ENCODE data around the gene CELSR3. TPM values are rescaled to one million over a fixed set of nuclear protein-coding genes. Genes with fewer than 3 reads are reported as not detected.

The CELSR3 gene
- total RNA-seq, 1 donor: 1.7 TPM

DNA sequence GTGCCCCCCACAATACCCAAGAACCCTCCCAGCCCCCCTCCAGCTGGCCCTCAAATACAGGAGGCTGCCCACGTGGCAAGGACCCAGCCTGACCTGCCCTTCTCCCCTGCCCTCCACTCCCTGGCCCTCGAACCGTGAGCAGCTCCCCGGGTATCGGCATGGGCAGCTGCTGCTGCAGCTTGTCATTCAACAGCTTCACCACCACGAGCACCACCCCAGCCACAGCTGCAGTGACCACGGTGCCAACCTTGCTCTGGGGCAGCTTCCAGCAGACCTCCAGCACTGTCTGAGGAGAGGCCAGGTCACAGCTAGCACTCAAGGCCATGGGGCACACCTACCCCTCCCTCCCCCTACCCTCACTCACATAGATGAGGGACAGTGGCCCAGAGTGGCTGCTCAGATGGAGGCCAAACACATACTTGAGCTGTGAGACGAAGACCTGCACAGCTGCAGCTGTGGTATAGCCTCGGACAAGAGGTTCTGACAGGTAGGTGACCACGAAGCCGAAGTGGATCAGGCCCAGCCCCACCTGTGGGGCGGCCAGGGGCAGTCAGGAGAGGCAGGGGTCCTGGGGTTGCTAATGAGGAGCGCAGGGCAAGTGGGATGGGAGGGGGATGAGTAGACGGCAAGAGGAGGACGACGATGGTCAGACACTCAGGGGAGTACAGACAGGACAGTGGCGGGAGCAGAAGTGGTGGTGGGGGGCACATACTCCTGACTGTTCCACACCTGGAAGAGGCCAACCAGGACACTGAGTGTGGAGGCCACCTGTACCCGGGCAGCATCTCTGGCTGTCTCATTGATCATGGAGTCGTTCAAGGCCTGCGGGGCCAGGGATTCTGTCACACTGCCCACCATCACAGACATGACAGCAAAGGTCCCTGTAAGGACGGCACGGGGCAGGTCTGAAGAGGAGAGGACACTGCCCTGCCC lies 30.9 kb downstream of the CELSR3 start:
- TF ChIP-seq, protein P1, sequence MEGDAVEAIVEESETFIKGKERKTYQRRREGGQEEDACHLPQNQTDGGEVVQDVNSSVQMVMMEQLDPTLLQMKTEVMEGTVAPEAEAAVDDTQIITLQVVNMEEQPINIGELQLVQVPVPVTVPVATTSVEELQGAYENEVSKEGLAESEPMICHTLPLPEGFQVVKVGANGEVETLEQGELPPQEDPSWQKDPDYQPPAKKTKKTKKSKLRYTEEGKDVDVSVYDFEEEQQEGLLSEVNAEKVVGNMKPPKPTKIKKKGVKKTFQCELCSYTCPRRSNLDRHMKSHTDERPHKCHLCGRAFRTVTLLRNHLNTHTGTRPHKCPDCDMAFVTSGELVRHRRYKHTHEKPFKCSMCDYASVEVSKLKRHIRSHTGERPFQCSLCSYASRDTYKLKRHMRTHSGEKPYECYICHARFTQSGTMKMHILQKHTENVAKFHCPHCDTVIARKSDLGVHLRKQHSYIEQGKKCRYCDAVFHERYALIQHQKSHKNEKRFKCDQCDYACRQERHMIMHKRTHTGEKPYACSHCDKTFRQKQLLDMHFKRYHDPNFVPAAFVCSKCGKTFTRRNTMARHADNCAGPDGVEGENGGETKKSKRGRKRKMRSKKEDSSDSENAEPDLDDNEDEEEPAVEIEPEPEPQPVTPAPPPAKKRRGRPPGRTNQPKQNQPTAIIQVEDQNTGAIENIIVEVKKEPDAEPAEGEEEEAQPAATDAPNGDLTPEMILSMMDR (IDR thresholded peaks at IDR 0.05; ENCODE audit: insufficient read depth, low read depth, low read length): no peak
- DNase-seq (ENCODE audit: low read depth): no peak
- H3K4me3 ChIP-seq (ENCODE audit: low read depth, low read length): no peak overlapping the region

DNA sequence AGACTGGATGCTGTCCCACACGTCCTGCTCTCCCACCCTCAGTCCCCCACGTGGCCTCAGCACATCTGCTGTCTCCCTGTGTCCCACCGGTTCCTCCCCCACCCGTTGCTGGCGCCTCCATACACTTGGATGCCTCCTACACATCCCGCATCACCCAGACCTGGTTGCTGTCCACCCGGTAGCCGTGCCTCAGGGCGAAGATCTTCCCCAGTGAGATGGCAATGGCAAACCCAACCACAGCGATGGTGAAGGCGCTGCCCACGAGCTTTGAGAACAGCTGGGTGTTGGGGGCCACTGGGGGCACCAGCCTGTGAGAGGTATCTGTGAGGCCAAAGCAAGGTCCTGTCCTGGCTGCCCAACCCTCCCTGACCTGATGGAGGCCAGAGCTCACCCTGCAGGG lies 31.9 kb downstream of the CELSR3 start:
- TF ChIP-seq, protein P1 (IDR thresholded peaks at IDR 0.05; ENCODE audit: insufficient read depth, low read depth, low read length): no peak
- no peak overlapping the region for H3K4me3 ChIP-seq (ENCODE audit: low read depth, low read length)
- no peak for DNase-seq (ENCODE audit: low read depth)

DNA sequence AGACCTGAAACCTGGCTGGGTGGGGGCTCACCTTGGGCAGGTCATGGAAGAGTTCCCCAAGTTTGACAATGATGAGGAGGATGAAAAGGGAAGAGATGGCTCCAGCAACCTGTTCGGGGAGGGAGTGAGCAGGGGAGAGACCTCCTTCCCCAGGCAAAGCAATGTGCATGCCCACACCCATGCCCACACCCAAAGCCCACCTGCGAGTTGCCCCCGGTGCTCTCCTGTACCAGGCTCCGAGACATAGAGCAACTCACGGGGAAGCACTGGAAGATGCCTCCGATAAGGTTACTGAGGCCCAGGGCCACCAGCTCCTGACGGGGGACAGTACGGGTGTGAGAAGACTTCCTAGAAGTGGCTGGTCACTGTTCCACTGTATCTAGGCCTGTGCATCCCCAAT lies 32.3 kb downstream of the CELSR3 start:
- TF ChIP-seq, protein P1 (IDR thresholded peaks at IDR 0.05; ENCODE audit: insufficient read depth, low read depth, low read length): no peak
- DNase-seq (ENCODE audit: low read depth): no peak
- H3K4me3 ChIP-seq (ENCODE audit: low read depth, low read length): no peak overlapping the region

DNA sequence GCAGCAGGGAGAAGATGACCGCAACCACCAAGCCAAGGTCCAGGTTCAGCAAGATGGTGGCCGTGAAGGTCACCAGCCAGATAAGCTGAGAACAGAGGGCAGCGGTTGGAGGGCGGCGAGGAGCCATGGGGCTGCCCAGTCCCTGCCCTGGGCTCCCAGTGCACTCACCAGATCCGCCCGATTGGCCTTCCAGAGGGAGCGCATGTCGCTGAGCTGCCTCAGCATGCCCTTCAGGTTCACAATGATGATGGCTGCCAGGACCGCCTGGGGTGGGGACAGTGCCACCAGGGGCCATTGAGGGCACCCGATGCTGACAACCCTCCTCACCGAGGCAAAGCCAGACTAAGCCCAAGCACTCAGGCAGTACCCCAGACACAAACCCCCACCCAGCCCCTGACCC lies 32.8 kb downstream of the CELSR3 start:
- TF ChIP-seq, protein P1 (IDR thresholded peaks at IDR 0.05; ENCODE audit: insufficient read depth, low read depth, low read length): no peak
- no peak overlapping the region for H3K4me3 ChIP-seq (ENCODE audit: low read depth, low read length)
- no peak for DNase-seq (ENCODE audit: low read depth)

DNA sequence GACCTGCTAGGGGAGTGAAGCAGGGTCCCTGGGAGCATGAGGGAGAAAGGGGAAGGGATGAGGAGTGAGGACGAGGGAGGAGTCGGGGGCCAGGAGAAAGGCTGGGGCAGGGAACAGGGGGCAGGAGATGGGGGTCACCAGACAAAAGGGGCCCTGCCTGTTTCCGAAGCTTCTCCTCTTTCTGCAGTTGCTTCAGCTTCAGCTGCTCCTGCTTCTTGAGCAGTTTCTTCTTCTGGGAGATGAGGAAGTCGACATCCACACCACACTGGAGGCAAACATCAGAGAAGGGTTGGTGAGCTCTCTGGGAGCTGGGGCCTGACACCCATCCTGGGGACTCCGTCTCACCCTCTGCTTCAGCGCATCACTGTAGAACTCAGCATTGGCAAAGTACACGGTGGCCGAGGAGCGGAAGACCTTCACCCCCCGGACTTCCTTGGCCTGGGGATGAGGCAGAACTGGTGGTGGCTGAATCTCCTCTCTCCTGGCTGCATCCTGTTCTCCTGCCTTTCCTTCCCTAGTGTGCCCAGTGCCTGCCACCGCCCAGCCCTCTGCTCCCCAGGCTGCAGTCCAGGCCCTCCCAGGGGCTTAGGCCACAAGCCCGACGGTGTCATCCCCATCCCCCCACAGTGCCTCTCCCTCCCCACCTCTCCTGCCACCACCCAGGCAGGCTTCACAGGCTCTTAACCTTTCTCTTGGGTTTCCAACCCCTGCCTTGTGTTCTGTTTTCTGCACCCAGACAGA lies 34.2 kb downstream of the CELSR3 start:
- TF ChIP-seq, protein P1 (IDR thresholded peaks at IDR 0.05; ENCODE audit: insufficient read depth, low read depth, low read length): no peak
- DNase-seq (ENCODE audit: low read depth): no peak
- no peak overlapping the region for H3K4me3 ChIP-seq (ENCODE audit: low read depth, low read length)

DNA sequence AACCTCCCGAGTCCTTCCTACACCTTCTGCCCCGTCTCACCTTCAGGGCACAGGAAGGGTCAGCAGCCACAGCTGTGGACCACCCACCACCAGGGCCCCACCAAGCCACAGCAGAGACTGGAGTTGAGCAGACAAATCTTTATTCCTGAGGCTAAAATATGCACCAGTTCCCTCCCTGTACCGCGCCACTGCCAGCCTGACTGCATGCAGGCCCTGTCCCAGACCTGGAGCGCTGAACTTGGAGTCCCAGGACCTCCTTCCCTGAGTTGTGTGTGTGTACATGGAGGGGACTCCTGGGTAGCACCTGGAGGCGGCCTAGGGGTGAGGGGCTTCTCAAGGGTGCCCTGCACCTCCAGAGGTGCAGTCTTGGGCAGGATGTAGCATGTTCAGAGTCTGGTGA lies 37.1 kb downstream of the CELSR3 start:
- DNase-seq (ENCODE audit: low read depth): no peak
- TF ChIP-seq, protein P1 (IDR thresholded peaks at IDR 0.05; ENCODE audit: insufficient read depth, low read depth, low read length): no peak
- no peak overlapping the region for H3K4me3 ChIP-seq (ENCODE audit: low read depth, low read length)

All from fibroblast of villous mesenchyme (primary cell).